HCT116 (cell line): Measurements from ENCODE around the gene TRMT61B. TPM values are rescaled to one million over a fixed set of nuclear protein-coding genes. Genes with fewer than 3 reads are reported as not detected.

Experiments
- ATAC-seq: fragments of 200-7000 bp; cut with Tn5 transposase; 2 replicates; pipeline ENCODE4 v1.9.1; 2020; ENCODE audit warnings: mild to moderate bottlenecking, moderate library complexity
- BruUV-seq: library from RNA; stranded (reverse); fragments of 400-500 nt; replicated peaks from 2 replicates; lab custom pipeline; 2021; lab: Mats Ljungman, UMichigan
- CTCF ChIA-PET: fragments of 300-600 bp; sonication (Branson Sonifier 250); formaldehyde crosslinking; loops from one replicate; lab custom pipeline; 2021; ENCODE audit warnings: antibody characterized with exemption; lab: Charles Lee
- POLR2A ChIA-PET: fragments of 300-600, 350-600 bp; sonication (Branson Sonifier 250); formaldehyde crosslinking; loops from one replicate; lab custom pipeline; 2021; ENCODE audit warnings: antibody characterized with exemption; lab: Charles Lee
- RAD21 ChIA-PET, 2 experiments: fragments of 300-600 bp; sonication (Branson Sonifier 250); formaldehyde crosslinking; loops; one replicate each; lab custom pipeline; 2023; ENCODE audit warnings: low total read pairs in 2 of 2; ENCODE audit not compliant: uncharacterized antibody in 2 of 2, unreplicated experiment in 2 of 2, low non-redundant PET in 1 of 2; lab: Charles Lee
- DNase-seq: peaks from one replicate; pipeline ENCODE4 v3.0.0-alpha.2; 2010; ENCODE audit warnings: low read depth, low spot score
- H2AFZ ChIP-seq: fragments of 200-600 bp; shearing (Covaris generic), sonication (generic); 2 replicates; pipeline ENCODE4 v1.6.1; 2017; ENCODE audit warnings: low read depth, mixed run types, mixed read lengths, antibody characterized with exemption, low read length; ENCODE audit not compliant: poor library complexity, severe bottlenecking
- H3K27ac ChIP-seq: 2 replicates; pipeline ENCODE4 v1.5.1; 2012; ENCODE audit warnings: low read depth, low read length
- H3K27me3 ChIP-seq: fragments of 200-600 bp; sonication (generic); 2 replicates; pipeline ENCODE4 v1.6.1; 2016; ENCODE audit warnings: mixed run types, low read length, mixed read lengths; ENCODE audit not compliant: insufficient read depth
- H3K36me3 ChIP-seq, 2 experiments: fragments of 200-500 bp in 1 of 2; fragments of 200-600 bp in 1 of 2; sonication (Bioruptor generic) in 1 of 2; sonication (generic) in 1 of 2; 2 replicates each; pipeline versions ENCODE4 v1.5.1 to v1.6.1; 2014 to 2016; ENCODE audit warnings: low read length in 2 of 2, inconsistent platforms in 1 of 2, mixed read lengths in 1 of 2, mixed run types in 1 of 2; ENCODE audit not compliant: insufficient read depth in 2 of 2, control insufficient read depth in 1 of 2
- H3K4me1 ChIP-seq, 2 experiments: fragments of 200-600 bp in 1 of 2; sonication (generic) in 1 of 2; 2 replicates each; pipeline versions ENCODE4 v1.5.1 to v1.6.1; 2012 to 2017; ENCODE audit warnings: low read length in 2 of 2, inconsistent platforms in 1 of 2, mild to moderate bottlenecking in 1 of 2, mixed read lengths in 1 of 2, mixed run types in 1 of 2, moderate library complexity in 1 of 2; ENCODE audit not compliant: insufficient read depth in 2 of 2, control insufficient read depth in 1 of 2
- H3K4me2 ChIP-seq: fragments of 200-600 bp; sonication (generic); 2 replicates; pipeline ENCODE4 v1.6.1; 2017; ENCODE audit warnings: mixed run types, low read length, mixed read lengths
- H3K4me3 ChIP-seq, 2 experiments: fragments of 200-600 bp in 1 of 2; sonication (generic) in 1 of 2; replicated peaks in 1 of 2; 2 replicates each; pipeline ENCODE4 v1.5.1; 2011 to 2016; ENCODE audit warnings: low read length in 2 of 2, control low read depth in 1 of 2, low read depth in 1 of 2, mild to moderate bottlenecking in 1 of 2, mixed read lengths in 1 of 2, mixed run types in 1 of 2
- H3K79me2 ChIP-seq: fragments of 200-600 bp; sonication (generic); 2 replicates; pipeline ENCODE4 v1.6.1; 2017; ENCODE audit warnings: mild to moderate bottlenecking, mixed run types, low read length, moderate library complexity, mixed read lengths; ENCODE audit not compliant: insufficient read depth
- H3K9ac ChIP-seq: fragments of 200-600 bp; sonication (generic); 2 replicates; pipeline ENCODE4 v1.6.1; 2016; ENCODE audit warnings: low read length, mixed read lengths
- H3K9me2 ChIP-seq: fragments of 200-600 bp; sonication (generic), shearing (Covaris generic); 2 replicates; pipeline ENCODE4 v1.6.1; 2017; ENCODE audit warnings: mixed run types, mild to moderate bottlenecking, moderate library complexity; ENCODE audit not compliant: insufficient read depth
- H3K9me3 ChIP-seq, 2 experiments: fragments of 200-500 bp in 1 of 2; fragments of 200-600 bp in 1 of 2; sonication (Bioruptor generic) in 1 of 2; sonication (generic) in 1 of 2; 2 replicates each; pipeline ENCODE4 v1.6.1; 2014 to 2017; ENCODE audit warnings: low read length in 2 of 2, mixed read lengths in 2 of 2, inconsistent platforms in 1 of 2, low read depth in 1 of 2, mild to moderate bottlenecking in 1 of 2, mixed run types in 1 of 2, moderate library complexity in 1 of 2; ENCODE audit not compliant: control insufficient read depth in 1 of 2, insufficient read depth in 1 of 2
- H4K20me1 ChIP-seq: fragments of 200-600 bp; sonication (generic), shearing (Covaris generic); 2 replicates; pipeline ENCODE4 v1.6.1; 2017; ENCODE audit warnings: mixed run types, mild to moderate bottlenecking, moderate library complexity; ENCODE audit not compliant: insufficient read depth
- CBX3 ChIP-seq: IDR thresholded peaks from 2 replicates; pipeline ENCODE4 v1.6.1; 2012; ENCODE audit warnings: low read depth
- CTCF ChIP-seq, 3 experiments: fragments of 200-600 bp in 1 of 3; sonication (generic) in 1 of 3; IDR thresholded peaks in 2 of 3; conservative IDR thresholded peaks in 1 of 3; 2 replicates each; pipeline ENCODE4 v1.5.1; 2012 to 2017; ENCODE audit warnings: low read depth in 2 of 3, low read length in 2 of 3, antibody characterized with exemption in 1 of 3, borderline replicate concordance in 1 of 3, control low read depth in 1 of 3, mild to moderate bottlenecking in 1 of 3, mixed read lengths in 1 of 3, mixed run types in 1 of 3, moderate library complexity in 1 of 3; ENCODE audit not compliant: insufficient read depth in 1 of 3
- EGR1 ChIP-seq: IDR thresholded peaks from 2 replicates; pipeline ENCODE4 v1.6.1; 2012; ENCODE audit warnings: low read depth
- EZH2 ChIP-seq: fragments of 200-600 bp; sonication (generic); IDR thresholded peaks from 2 replicates; pipeline ENCODE4 v1.6.1; 2017; ENCODE audit warnings: antibody characterized with exemption, mixed run types
- EZH2phosphoT487 ChIP-seq: fragments of 200-600 bp; IDR thresholded peaks from 2 replicates; pipeline ENCODE4 v1.6.1; 2018; ENCODE audit warnings: antibody characterized with exemption, borderline replicate concordance
- JUND ChIP-seq: IDR thresholded peaks from 2 replicates; pipeline ENCODE4 v1.6.1; 2012
- MAX ChIP-seq: IDR thresholded peaks from 2 replicates; pipeline ENCODE4 v1.6.1; 2012
- POLR2AphosphoS5 ChIP-seq: IDR thresholded peaks from 2 replicates; pipeline ENCODE4 v1.6.1; 2011; ENCODE audit warnings: mild to moderate bottlenecking, low read depth, low read length, moderate library complexity
- SIN3A ChIP-seq: IDR thresholded peaks from 2 replicates; pipeline ENCODE4 v1.6.1; 2012; ENCODE audit warnings: low read depth
- SRF ChIP-seq: IDR thresholded peaks from 2 replicates; pipeline ENCODE4 v1.6.1; 2012; ENCODE audit warnings: low read depth
- YY1 ChIP-seq: IDR thresholded peaks from 2 replicates; pipeline ENCODE4 v1.6.1; 2011; ENCODE audit warnings: low read length, low read depth, moderate library complexity, mild to moderate bottlenecking; ENCODE audit not compliant: insufficient replicate concordance; ENCODE audit errors: extremely low read depth
- ZBTB33 ChIP-seq: IDR thresholded peaks from 2 replicates; pipeline ENCODE4 v1.6.1; 2011; ENCODE audit warnings: mild to moderate bottlenecking, low read length, moderate library complexity; ENCODE audit not compliant: insufficient replicate concordance; ENCODE audit errors: extremely low read depth
- ZFX ChIP-seq: fragments of 450-650 bp; IDR thresholded peaks from 2 replicates; pipeline ENCODE4 v1.6.1; 2017
- ZNF274 ChIP-seq: fragments of 200-500 bp; sonication (Bioruptor generic); IDR thresholded peaks from 2 replicates; pipeline ENCODE4 v1.6.1; 2014; ENCODE audit warnings: mild to moderate bottlenecking, low read depth, low read length, inconsistent platforms
- intact Hi-C: fragments of 100-400 bp; cut with micrococcal nuclease; formaldehyde crosslinking; loops from 2 replicates; pipeline ENCODE4 v1.10.0; 2022
- total RNA-seq: library from RNA; stranded (reverse); gene quantifications from one replicate; pipeline ENCODE4 v1.2.1, GENCODE V29; 2021; ENCODE audit not compliant: unreplicated experiment

The TRMT61B gene
- total RNA-seq, 1 experiment from 2014 or later: 12.8 TPM

- TSS peak; percentile 0 for BruUV-seq
- ChIA-PET POLR2A (no interaction called here), CTCF (no interaction called here), RAD21 (no interaction called here)
- Histone ChIP-seq H3K4me3 (no peak overlapping the region), H3K9ac (no peak overlapping the region), H3K36me3 (peaks cover 44 to 68% of the 10 kb centered on the region in 2 experiments), H3K27me3 (no peaks in the 10 kb centered on the region), H3K79me2 (peaks cover 100% of the 10 kb centered on the region), H3K9me3 (no peaks in the 10 kb centered on the region), H2AFZ (no peak overlapping the region), H3K27ac (no peak overlapping the region), H4K20me1 (peaks cover 67% of the 10 kb centered on the region), H3K4me1 (no peaks in the 10 kb centered on the region), H3K4me2 (no peak overlapping the region), H3K9me2 (no peaks in the 10 kb centered on the region)
- ATAC-seq: no peak
- TF ChIP-seq SIN3A (no peak), MAX (no peak), YY1 (no peak)
- intact Hi-C loops: no loop called here
- no peak for DNase-seq
Observed at GRCh38 chr2:28906376-28906775, 36.3 kb upstream of the TRMT61B start.

GRCh38 chr2:28905533-28905932, 35.4 kb upstream of the TRMT61B start:
- Histone ChIP-seq H3K9me2 (no peaks in the 10 kb centered on the region), H3K36me3 (peaks cover 44 to 68% of the 10 kb centered on the region in 2 experiments), H2AFZ (no peak overlapping the region), H3K27ac (no peak overlapping the region), H3K9ac (no peak overlapping the region), H4K20me1 (peaks cover 75% of the 10 kb centered on the region), H3K4me1 (no peaks in the 10 kb centered on the region), H3K27me3 (no peaks in the 10 kb centered on the region), H3K79me2 (peaks cover 100% of the 10 kb centered on the region), H3K9me3 (no peaks in the 10 kb centered on the region), H3K4me2 (no peak overlapping the region), H3K4me3 (no peak overlapping the region)
- ChIA-PET CTCF (no interaction called here), RAD21 (no interaction called here), POLR2A (no interaction called here)
- ATAC-seq (no peak), DNase-seq (no peak)
- intact Hi-C loops: no loop called here
- BruUV-seq: no TSS peak
- no peak for TF ChIP-seq CTCF (IDR thresholded peaks at IDR 0.05 in 2 of 3, conservative IDR thresholded peaks at IDR 0.05 in 1 of 3; ENCODE audit: borderline replicate concordance in 1 of 3, insufficient read depth in 1 of 3, low read depth in 2 of 3, low read length in 2 of 3)
- TF ChIP-seq SIN3A: no peak
- no peak for TF ChIP-seq ZBTB33
- no peak for TF ChIP-seq POLR2AphosphoS5
- TF ChIP-seq JUND: no peak
- no peak for TF ChIP-seq EZH2
- no peak for TF ChIP-seq SRF
- TF ChIP-seq EGR1: no peak
- no peak for TF ChIP-seq CBX3
- TF ChIP-seq ZFX: no peak
- no peak for TF ChIP-seq EZH2phosphoT487
- TF ChIP-seq ZNF274: no peak
